HepG2 (cell line): ENCODE data around the gene NFX1. TPM values are rescaled to one million over a fixed set of nuclear protein-coding genes. Genes with fewer than 3 reads are reported as not detected.
A peak's percentile ranks its signal among the peaks of the same experiment; 100 is the strongest.

Experiments
- ARHGAP35 ChIP-seq: sonication (generic); formaldehyde crosslinking; IDR thresholded peaks from 2 replicates; pipeline ENCODE4 v1.9.0; 2022; ENCODE audit warnings: mild to moderate bottlenecking, inconsistent platforms, moderate library complexity, missing genetic modification reagents, borderline replicate concordance
- CTCF ChIP-seq: sonication (generic); formaldehyde crosslinking; IDR thresholded peaks from 2 replicates; pipeline ENCODE4 v1.5.0; 2020; ENCODE audit warnings: mild to moderate bottlenecking, missing genetic modification reagents, moderate library complexity
- EED ChIP-seq: sonication (generic); formaldehyde crosslinking; IDR thresholded peaks from 2 replicates; pipeline ENCODE4 v1.5.0; 2020; ENCODE audit warnings: mild to moderate bottlenecking, missing genetic modification reagents
- HCFC1 ChIP-seq: fragments of 150-350 bp; IDR thresholded peaks from 2 replicates; pipeline ENCODE4 v1.6.1; 2014; ENCODE audit warnings: low read depth, low read length
- HMGXB3 ChIP-seq: sonication (generic); formaldehyde crosslinking; IDR thresholded peaks from 2 replicates; pipeline ENCODE4 v1.4.0; 2020; ENCODE audit warnings: missing genetic modification reagents, borderline replicate concordance
- MAFF ChIP-seq: IDR thresholded peaks from 2 replicates; pipeline ENCODE4 v1.6.1; 2011; ENCODE audit warnings: low read depth, low read length, improper control_type of control experiment
- MTF2 ChIP-seq: sonication (generic); formaldehyde crosslinking; IDR thresholded peaks from 2 replicates; pipeline ENCODE4 v1.5.0; 2020; ENCODE audit warnings: missing genetic modification reagents, borderline replicate concordance
- NCOR1 ChIP-seq: fragments of 200-600 bp; sonication (generic); IDR thresholded peaks from 2 replicates; pipeline ENCODE4 v1.7.0; 2017; ENCODE audit warnings: antibody characterized with exemption, low read length, borderline replicate concordance
- NFAT5 ChIP-seq: sonication (generic); formaldehyde crosslinking; IDR thresholded peaks from 2 replicates; pipeline ENCODE4 v1.4.0; 2020; ENCODE audit warnings: missing genetic modification reagents
- POGZ ChIP-seq: sonication (generic); formaldehyde crosslinking; IDR thresholded peaks from 2 replicates; pipeline ENCODE4 v1.4.0; 2020; ENCODE audit warnings: mild to moderate bottlenecking, missing genetic modification reagents
- TSC22D2 ChIP-seq: sonication (generic); formaldehyde crosslinking; IDR thresholded peaks from 2 replicates; pipeline ENCODE4 v1.5.1; 2020; ENCODE audit warnings: missing genetic modification reagents, mild to moderate bottlenecking, borderline replicate concordance
- ZNF512 ChIP-seq: sonication (generic); formaldehyde crosslinking; IDR thresholded peaks from 2 replicates; pipeline ENCODE4 v1.4.0; 2020; ENCODE audit warnings: mild to moderate bottlenecking, missing genetic modification reagents
- ZNF589 ChIP-seq: sonication (generic); formaldehyde crosslinking; conservative IDR thresholded peaks from 2 replicates; pipeline ENCODE4 v1.8.0; 2022; ENCODE audit warnings: mild to moderate bottlenecking, moderate library complexity, missing genetic modification reagents
- ZSCAN5A ChIP-seq: sonication (generic); formaldehyde crosslinking; IDR thresholded peaks from 2 replicates; pipeline ENCODE4 v1.8.0; 2022; ENCODE audit warnings: mild to moderate bottlenecking, missing genetic modification reagents, borderline replicate concordance
- polyA plus RNA-seq, 8 experiments: library from polyadenylated mRNA; depleted of rRNA in 3 of 8; stranded (reverse) in 7 of 8; unstranded in 1 of 8; fragments of >200 nt; fragmentation: Illumina TruSeq in 4 of 8; extraction: Trizol in 4 of 8; gene quantifications; 2 replicates each; pipeline versions ENCODE4 v1.2.1 to v1.2.3, GENCODE V29; 2011 to 2016; ENCODE audit warnings: low read depth in 4 of 8, missing spikeins in 1 of 8, mixed read lengths in 1 of 8; ENCODE audit not compliant: insufficient read depth in 1 of 8
- total RNA-seq, 5 experiments: library from RNA; depleted of rRNA; stranded (reverse); fragments of >200 nt; fragmentation: Illumina TruSeq; extraction: Trizol; gene quantifications; 2 replicates each; pipeline ENCODE4 v1.2.3, GENCODE V29; 2016; ENCODE audit warnings: low read depth in 1 of 5

The NFX1 gene
- total and polyA plus RNA-seq, 2 of the 13 experiments (the other 11 are each of a cell fraction or from before 2014, with no cell fraction given), result 23.9 to 27.5 TPM

- TF ChIP-seq ZNF512 (CRISPR knock-in tag) (no peak), POGZ (CRISPR knock-in tag) (peak; percentile 91), HCFC1 (no peak), NFAT5 (CRISPR knock-in tag) (no peak), EED (CRISPR knock-in tag) (no peak), TSC22D2 (peak; percentile 89; the same call in 1 of the 2 replicates), ZSCAN5A (CRISPR knock-in tag) (peak; percentile 47; the same call in 1 of the 2 replicates), HMGXB3 (peak; percentile 90), CTCF (peak; percentile 96), MAFF (no peak), ARHGAP35 (CRISPR knock-in tag) (peak; percentile 85; the same call in 1 of the 2 replicates), MTF2 (CRISPR knock-in tag) (no peak), NCOR1 (peak; percentile 75; the same call in 1 of the 2 replicates), ZNF589 (peak; percentile 97)
Measured at GRCh38 chr9:33415501-33416038, 125.3 kb downstream of the NFX1 start (continued).
